NCI-H82 (cell line): ENCODE measurements around the gene EYA2.

Experiments
- DNase-seq: peaks from one replicate; lab custom pipeline; 2025; lab: John Stamatoyannopoulos, UW

EYA2 gene

DNA sequence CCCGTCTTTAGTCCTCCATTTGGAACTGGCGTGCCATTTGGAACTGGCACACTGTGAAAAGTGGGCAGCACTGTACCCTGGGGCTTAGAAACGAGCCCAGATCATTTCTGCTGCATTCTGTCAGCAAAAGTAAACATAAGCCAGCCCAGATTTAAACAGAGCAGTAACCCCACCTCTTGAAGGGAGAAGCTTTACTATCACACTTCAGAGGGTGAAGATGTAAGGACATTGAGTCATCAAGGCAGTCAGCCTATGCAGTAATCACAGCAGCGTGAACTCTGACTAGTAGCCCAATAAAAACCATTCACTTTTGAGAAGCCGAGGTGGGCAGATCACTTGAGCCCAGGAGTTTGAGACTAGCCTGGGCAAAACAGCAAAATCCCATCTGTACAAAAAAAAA, 216.9 kb downstream of the EYA2 start:
- no peak for DNase-seq

DNA sequence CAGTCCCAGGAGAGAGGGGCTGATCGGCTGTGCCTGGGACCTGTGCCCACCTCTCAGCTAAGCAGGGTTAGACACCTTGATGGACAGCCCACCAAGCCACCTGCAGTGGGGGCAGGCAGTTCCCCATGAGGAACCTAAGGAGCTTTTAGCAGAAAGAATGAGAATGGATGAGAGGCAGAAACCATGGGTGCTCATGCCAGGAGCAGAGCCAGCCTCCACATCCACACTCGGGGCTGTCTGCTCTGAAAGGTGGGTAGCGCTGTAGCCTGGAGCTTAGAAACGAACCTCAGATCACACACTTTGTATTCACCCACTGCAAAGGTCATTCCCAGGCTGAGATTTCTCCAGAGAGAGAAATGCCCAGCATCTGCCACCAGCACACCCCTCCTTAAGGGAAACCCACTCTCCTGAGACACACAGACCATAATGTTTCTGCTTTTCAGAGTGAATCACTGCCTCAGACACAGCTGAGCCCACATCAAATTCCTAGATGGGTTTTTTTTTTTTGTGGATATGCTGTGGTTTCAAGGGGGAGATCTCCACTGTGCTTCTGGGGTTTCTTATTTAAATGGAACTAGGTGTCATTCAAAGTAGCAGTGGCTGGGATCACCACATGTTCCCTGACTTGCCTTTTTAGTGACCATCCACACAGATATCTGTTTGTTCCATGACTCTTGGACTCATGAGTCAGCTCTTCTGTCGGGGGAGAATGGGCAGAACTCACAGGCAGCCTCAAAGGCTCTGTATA, 218.9 kb downstream of the EYA2 start:
- no peak for DNase-seq

DNA sequence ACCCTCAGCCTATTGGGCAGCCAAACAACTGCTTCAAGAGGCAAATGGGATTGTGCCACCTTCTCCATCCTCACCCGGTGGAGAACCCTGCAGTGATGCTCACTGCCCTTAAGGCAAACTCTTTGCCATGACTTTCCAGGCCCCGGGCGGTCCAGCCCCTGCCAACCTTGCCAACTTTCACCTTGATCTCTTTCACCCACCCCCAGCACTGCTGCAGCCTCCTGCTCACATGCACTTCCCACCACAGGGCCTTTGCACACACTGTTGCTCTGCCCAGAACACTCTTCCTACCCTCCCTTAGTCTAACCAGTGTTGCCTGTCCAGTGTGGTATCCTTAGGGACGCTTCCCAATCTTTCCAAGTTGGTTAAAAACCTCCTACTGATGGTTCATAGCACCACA, 221.1 kb downstream of the EYA2 start:
- DNase-seq = no peak

DNA sequence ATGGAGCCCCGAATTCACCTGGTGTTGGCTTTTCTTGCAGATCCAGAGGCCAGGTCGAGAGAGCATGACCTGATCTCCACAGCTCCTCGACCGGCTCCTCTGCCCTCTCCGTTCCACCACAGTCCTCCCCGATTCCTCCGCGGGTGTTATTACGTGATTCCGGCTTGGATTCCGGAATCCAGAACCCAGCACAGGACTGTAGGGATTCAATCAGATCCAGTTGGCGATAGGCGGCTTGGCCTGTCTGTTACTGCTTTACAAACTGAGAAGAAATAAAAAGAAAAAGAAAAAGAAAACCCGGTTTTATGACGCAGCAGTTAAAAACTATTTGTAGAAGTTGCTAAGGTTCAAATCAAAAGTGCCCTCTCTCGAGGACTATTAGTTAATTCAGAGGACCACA, 222.7 kb downstream of the EYA2 start:
- DNase-seq = no peak

DNA sequence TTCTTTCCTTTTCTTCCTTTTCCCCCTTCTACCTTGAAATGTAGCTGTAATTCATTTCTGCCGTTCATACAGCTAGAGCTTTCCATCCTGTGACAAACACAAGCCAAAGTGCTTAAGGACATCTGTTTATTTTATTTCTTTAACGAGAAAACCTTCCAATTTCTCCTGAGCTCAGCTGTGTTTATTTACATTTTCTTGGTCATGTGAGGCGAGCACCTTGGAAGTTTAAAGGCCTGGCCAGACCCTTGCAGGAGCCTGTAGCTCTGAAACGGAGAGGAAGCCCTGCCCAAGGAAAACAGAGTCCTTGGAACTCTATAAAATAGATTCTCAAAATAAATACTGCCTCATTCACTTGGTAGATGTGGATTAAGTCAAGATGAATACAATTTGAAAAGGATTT, 223.1 kb downstream of the EYA2 start:
- DNase-seq = no peak

DNA sequence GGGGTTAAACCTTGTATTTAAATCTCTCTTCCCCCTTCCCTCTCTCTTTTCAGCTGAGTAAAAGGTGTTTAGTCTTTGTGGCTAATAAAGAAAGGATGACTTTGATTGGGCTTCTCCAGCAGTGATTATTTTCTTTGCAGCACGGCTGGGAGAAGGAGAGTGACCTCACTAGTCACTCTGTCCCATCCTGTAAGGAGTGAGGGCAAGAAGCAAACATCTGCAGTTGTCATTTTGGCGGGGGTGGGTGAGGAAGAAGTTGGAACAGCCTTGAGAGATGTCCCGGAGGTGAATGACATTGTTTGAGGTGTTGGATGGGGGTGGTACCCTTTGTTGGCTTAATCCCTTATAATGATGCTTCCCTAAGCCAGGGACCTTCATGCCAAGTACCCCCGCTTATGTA, 223.6 kb downstream of the EYA2 start:
- no peak for DNase-seq

DNA sequence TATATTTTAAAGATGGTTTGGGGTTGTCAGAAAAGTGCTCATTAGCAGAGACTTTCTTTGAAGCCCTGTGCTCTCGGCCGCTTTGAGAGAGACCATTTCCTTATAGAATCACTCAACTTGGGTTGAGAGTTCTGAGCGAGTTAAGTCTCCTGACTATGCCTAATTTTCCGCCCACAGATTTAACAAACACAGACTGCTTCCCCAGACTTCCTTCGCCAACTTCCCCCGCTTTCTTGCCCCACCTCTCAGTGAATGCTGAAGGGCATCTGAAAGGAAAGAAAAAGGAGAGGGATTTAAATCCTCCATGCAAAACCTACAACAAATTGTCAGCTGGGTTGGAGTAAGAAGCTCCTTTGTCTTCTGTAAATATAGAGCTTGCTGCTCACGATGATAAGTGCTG, 224.0 kb downstream of the EYA2 start:
- no peak for DNase-seq

DNA sequence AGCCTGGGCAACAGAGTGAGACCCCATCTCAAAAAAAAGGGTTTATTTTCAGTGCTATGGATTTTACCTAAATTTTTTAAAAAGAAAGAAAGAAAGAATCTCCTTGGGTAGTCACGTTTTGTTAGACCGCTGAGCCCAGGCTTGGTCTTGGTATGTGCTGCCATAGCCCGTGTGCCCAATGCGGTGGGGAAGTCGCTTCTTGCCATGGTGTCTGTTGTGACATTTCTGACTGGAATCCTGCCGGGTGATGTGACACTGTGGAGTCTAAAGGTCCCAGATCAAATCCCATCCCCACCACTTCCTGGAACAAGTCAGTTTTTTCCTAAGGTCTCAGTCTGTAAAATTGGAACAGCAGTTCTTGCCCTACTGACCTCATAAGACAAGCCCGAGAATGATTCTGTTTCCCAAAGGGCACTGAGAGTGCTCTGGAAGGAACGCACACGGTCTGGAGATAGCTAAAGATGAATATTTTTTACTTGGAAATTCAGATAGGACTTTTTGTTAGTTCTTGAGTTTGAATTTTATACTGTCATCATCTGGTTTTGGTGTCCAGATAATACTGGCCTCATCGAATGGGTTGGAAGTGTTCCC, 225.8 kb downstream of the EYA2 start:
- no peak for DNase-seq

DNA sequence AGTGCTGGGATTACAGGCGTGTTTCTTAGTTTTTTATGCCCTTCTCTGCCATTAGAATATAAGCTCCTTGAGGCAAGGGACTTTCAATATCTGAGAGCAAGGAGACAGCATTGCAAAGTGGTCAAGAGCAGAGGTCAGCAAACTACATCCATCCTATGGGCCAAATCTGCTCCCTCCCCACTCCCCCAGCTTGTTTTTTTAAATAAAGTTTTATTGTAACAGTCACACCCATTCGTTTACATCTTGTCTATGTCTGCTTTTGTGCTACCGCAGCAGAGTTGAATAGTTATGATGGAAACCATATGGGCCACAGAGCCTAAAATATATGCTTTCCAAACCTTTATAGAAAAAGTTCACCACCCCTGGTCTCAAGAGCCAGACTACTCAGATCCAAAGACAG, 227.9 kb downstream of the EYA2 start:
- no peak for DNase-seq

DNA sequence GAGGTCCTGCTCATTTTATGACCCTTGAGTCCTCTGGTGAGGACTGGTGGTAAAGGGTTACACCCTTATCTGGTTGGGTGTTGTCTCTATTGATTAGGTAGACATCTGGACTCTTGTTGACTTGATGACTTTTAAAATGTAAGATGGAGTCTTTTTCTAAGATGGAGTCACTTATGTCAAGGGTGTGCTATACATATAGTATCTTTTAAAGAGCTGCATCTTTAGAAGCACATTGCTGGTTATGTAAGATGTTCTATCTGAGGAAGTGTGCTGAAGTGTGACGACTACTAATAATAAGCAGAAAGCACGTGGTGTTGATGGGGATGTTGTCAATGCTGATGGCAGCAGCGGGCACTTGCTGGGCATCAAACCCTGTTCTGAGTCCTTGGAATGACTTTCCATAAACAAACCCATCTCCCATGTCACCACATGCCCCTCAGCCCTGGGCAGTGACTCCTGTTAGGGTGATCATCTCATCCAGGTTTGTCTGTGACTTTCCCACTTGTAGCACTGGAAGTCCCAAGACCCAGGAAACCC, 229.6 kb downstream of the EYA2 start:
- DNase-seq = no peak

DNA sequence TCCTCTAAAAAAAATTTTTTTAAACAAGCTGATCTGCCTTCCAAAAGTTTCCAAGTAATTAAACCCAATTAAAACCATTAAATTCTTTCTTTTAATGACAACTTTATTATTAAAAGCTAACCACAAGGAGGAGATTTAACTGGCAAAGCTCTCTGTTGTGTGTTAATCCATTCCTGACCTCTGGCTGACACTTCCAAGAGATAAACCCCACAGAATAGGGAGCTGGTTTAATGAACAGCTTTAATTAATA, 230.8 kb downstream of the EYA2 start:
- DNase-seq = peak; percentile 86

DNA sequence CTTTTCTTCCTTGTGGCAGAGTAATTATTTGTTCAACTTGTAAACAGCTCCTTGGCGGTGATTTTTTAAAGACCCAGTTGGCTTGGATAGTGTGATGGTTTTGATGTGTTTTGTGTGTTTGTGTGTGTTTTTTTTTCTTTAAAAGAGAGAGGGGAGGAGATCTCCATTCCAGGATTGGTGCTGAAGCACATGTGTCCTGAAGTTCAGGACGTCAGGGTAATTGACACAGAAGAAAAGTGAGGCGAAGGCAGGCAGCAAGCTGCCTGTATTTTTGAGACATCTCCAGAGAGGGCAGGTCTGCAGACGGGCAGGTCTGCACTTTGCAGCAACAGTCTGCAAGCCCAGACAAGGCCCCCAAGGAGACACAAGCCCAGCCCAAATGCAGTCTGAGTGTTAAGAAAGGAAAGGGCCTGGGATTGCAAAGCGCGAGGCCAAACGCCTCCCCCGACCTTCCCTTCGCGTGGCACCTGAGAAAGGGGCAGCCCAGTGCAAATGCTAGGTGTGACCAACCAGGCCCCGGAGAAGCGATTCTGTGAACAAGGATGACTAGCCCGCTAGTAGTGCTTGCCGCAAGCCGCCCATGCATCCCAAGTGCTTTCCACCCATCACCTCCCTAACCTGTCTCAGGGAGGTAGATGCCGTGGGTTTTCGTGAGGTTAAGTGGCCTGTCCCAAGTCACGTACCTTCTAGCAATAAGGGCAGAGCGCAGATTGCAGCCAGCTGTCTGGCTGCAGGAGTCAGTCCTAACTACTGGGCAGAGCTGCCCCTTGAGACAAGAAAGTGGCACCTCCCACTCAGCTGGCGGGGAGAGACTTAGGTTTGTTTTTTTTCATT, 231.3 kb downstream of the EYA2 start:
- peak; percentile 73 for DNase-seq

DNA sequence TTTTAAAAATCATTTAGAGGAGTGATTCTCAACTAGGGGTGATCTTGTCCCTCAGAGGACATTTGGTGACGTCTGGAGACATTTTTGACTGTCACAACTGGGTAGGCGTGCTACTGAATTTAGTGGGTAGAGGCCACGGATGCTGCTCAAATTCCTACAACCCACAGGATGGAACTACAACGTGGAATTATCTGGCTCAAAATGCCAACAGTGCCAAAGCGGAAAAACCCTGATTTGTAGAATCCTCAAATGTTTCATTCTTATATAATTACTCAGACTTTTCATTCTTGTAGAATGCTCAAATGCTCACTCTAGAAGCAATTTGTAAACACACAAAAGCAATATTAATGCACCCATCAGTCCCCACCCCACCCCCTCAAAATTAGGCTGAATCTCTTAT, 232.1 kb downstream of the EYA2 start:
- DNase-seq = no peak

DNA sequence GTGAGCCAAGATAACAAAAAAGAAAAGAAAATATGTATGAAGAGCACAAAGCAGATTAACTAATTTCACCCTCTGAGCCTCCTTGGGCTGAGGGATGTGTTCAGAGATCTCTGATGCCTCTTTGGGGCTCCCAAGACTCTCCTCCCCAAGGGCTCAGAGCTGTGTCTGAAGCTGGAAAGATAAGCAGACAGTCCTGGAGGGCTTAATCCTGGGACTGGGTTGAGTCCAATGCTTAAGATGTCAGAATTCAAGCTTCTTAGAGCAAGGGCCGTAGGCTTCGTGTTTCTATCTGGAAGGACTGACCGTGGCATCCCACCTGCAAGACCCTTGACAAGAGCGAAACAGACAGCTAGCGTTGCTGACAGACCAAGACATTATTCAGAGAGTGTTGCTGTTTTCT, 232.9 kb downstream of the EYA2 start:
- peak; percentile 71 for DNase-seq

DNA sequence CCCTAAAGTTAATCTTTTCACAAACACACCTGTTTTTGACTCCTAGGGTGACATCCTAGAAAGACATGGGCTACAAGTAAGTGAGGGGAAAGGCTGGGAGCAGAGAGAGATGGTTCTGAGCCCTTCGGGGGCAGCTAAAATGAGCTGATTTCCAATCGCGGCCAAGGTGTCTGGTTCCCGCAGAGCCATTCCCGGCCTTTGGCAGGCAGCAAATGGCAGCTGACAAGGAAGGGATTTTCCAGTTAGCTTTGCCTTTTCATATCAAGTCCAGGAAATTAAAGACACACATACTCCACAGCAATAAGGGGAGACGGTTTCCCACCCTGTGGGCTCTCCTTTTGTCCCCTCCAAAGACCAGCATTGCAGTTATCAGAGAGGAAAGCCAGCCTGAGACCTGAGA, 233.4 kb downstream of the EYA2 start:
- peak; percentile 59 for DNase-seq

DNA sequence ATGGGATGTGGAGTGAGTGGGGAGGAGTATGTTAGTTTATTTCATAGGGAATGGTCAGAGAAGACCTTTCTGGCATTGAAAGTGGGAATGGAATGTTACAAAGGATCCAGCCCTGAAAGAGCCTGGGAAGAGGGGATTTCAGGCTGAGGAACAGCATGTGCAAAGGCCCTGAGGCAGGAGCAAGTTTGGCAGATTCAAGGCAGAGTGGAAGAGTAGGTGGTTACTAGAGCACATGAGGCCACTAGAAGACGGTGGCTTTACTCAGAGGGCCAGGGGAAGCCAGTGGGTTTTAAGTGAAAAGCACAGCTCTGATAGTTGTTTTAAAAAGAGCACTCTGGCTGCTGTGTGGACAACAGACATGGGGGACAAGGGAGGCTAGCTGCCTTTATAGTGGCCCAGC, 234.7 kb downstream of the EYA2 start:
- no peak for DNase-seq

DNA sequence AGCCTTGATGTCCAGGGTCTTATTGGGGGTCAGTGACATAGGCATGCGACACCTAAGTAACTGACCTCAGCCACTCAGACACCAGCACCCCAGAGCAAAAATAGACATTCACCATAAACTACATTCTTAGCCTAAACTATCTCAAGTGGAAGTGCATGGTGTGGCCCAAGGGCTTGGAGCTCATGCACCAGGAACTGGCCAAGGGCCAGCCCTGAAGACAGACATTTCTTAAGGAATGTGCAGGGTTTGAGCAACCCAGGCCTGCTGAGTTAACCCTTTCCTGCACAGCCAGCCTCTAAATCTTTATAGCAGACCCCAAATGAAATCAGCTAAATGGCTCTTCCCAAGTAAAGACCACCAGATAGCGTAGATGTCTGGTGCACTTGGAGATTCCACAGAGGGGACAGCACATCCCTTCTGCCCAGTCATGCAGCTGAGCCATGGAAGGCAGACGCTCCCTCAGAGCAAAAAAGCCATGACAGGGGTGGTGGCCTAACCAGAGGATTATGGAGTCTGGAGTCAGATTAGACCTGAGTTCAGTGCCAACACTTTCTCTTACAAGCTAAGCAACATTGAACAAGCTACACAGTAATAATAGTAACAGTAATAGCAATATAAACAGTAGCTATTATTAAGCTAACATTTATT, 239.3 kb downstream of the EYA2 start:
- peak; percentile 32 for DNase-seq

DNA sequence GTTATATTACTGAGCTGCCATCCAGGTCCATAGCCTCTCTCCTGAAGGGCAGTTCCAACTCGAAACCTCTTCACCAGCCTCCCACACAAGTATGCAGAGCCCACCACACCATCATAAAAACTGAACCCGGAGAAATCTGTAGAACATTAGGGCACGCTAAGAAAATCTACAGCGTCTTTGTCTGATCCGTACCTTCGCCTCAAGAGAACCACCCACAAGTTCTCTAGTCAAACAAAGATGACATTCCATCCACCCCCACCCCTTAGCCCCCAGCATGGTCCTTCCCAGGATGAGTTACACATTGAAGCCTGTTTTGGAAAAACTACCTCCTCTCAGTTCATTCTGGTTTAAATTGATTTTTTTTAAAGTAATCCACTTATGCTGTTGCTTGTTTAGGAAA, 242.1 kb downstream of the EYA2 start:
- no peak for DNase-seq

DNA sequence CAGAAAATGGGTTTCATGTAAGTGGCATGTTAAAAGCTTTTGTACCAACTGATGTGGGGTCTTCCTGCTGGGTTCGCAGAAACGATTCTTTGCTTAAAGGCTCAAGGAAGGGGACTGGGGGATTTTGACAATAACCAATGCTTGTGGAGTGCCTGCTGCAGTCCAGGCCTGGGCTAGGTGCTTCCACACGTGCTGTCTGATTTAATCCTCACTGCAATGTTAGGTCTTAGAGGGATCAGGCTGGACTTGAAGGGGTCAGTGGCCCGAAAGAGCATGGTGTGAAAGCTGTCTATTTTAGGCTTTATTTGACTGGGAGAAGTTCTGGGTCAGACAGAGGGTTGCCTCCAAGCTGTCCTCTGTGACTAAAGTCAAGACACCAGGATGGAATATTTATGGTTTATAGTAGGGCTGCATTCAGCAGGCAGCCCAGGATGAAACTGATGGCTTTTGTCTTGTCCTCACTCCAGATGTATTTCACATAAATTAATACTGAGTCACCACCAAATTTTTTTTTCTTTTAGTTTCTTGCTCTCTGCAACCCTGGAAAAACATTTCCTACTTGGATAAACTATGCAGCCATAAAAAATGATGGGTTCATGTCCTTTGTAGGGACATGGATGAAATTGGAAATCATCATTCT, 242.7 kb downstream of the EYA2 start:
- DNase-seq = peak; percentile 48

DNA sequence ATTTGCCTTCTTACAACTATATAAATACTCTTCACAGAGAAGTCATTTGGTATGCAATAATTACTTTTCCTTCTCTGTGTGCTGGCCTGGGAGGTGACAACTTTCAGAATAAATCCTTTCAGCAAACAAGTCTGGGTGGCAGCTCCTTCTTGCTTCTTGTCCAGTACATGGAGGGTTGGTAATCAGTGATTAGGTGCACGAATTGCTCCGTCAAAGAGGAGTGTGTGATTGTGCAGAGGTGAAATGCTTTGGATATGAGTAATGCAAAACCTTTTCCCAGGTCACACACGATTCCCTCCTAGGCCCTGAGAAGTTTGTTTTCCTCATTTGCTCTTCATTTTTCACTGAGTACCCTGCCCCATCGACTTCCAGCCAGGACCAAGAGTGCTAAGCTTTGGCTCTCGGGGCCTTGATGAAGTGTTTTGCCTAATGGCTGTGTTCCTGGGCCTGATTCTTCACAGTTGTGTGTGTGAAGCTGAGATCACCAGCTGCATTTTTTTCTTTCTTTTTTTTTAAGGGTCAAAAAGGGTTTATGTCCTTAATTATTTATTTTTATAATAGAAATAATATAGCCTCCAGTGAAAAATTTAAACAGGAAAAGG, 245.4 kb downstream of the EYA2 start:
- no peak for DNase-seq

DNA sequence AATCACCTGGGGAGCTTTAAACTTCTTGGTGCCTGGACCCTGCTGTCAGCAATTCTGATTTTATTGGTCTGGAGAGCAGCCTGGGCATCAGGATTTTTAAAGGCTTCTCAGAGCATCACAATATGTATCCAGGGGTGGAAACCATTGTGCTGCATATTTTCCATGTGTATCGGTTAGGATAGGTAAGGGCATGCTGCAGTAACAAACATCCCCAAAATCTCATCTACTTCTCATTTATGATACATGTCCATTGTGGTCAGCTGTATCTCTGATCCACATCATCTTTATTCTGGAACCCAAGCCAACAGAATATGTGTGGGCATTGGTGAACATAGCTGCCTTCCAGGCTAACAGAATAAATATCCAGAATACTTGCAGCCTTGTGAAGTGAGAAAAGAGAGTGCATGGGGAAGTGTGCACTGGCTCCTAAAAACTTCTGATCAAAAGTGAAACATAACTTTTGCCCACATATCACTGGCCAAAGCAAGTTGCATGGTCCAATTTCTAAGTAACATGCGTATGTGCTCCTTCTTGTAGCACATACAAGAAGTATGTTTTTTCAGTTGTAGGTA, 246.8 kb downstream of the EYA2 start:
- no peak for DNase-seq
